AG10803 (cell line): Measurements from ENCODE around the gene ZBTB16.

Source experiments
- DNase-seq: peaks from one replicate; pipeline ENCODE4 v3.0.0; 2010; ENCODE audit warnings: low read depth
- H3K4me3 ChIP-seq: 2 replicates; pipeline ENCODE4 v1.5.1; 2011; ENCODE audit warnings: mild to moderate bottlenecking, low read length, control low read depth
- TF ChIP-seq, protein P1 (sequence below): conservative IDR thresholded peaks from 2 replicates; pipeline ENCODE4 v1.5.1; 2011; ENCODE audit warnings: mild to moderate bottlenecking, low read length, control low read depth, inconsistent platforms

ZBTB16 gene

DNA sequence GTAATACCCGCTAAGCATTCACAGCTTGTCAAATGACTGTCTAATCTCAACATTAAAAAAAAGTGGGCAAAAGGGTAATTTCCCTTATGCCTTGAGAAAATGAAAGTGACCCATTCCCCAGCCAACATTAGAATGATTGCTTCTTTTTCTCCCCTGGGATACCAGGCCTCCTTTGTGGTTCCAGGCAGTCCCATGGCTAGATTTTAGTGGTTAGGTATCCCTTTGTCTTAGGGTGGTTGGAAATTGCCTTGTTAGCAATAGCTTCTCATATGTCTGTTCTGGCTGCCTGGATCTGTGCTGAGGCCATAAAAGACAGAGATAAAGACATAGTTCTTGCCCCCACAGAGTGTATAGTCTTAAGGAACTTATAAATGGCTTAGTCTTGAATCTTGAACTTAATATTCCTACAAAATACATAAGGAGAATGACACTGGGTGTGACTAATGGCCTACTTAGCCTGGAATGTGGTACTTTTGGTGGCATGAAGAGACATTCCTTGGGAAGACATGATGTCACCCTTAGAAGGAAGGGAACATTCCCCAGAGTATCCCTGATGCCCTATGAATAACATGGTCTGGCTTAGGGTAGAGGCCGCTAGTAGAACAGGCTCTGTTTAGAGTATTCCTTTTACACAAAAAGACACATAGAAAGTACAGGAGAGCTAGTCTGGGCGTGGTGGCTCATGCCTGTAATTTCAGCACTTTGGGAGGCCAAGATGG lies 90.3 kb downstream of the ZBTB16 start:
- DNase-seq: no peak
- TF ChIP-seq, protein P1, sequence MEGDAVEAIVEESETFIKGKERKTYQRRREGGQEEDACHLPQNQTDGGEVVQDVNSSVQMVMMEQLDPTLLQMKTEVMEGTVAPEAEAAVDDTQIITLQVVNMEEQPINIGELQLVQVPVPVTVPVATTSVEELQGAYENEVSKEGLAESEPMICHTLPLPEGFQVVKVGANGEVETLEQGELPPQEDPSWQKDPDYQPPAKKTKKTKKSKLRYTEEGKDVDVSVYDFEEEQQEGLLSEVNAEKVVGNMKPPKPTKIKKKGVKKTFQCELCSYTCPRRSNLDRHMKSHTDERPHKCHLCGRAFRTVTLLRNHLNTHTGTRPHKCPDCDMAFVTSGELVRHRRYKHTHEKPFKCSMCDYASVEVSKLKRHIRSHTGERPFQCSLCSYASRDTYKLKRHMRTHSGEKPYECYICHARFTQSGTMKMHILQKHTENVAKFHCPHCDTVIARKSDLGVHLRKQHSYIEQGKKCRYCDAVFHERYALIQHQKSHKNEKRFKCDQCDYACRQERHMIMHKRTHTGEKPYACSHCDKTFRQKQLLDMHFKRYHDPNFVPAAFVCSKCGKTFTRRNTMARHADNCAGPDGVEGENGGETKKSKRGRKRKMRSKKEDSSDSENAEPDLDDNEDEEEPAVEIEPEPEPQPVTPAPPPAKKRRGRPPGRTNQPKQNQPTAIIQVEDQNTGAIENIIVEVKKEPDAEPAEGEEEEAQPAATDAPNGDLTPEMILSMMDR: no peak
- no peak overlapping the region for H3K4me3 ChIP-seq

DNA sequence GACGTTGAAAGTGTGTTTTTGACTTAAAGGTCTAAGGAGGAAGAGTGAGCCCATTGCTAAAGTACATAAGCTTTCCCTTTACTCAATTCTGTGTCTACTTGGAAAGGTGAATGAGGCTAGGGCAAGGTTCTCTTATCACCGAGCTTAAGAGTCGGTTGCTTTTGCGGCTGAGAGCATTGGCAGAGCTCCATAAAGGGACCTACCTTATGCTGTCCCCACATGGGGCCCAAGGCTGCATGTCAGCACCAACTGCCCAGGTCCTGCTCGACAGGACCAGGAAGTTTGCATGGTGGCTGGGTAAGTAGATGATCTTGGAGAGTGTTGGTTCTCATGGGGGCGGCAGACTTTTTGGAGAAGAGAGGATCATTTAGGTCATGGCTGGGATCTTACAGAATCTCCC lies 91.2 kb downstream of the ZBTB16 start:
- no peak for DNase-seq
- TF ChIP-seq, protein P1: no peak
- no peak overlapping the region for H3K4me3 ChIP-seq

DNA sequence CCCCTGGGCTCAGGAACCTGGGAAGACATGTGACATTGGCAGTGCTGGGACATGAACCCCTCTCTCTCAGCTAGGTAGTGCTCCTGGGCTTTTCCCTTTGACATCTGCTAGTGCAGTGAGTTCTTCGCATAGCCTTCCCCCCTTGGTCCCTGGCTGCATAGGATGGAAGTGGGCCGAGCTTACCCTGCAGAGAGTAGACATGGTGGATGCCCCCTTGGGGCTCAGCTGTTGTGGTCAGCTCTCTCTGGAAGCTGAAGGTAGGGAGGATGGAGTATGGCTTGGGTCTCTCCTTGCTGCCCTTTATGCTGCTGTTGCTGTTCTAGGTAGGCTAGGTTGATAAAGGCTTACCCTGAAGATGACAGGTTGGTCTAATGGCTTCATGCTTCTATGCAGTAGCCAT lies 92.1 kb downstream of the ZBTB16 start:
- DNase-seq: no peak
- TF ChIP-seq, protein P1: no peak
- H3K4me3 ChIP-seq: no peak overlapping the region

DNA sequence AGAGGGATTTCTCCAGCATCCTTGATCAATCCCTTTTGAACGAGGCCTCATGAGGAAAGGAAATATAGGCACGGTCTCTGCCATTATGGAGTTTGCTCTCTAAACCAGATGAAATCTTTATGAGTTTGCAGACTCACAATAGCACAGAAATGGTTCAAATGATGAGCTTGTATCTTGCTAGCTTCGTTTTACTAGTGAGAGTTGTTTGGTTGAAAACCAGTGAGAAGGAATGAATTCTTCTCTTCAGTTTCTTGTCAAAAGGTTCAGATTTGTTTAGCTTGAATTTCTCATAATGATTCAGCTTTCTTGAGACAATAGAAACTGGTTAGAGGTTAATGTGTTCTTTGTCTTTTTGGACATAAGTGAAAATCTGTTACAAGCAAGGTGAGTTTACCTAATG lies 92.7 kb downstream of the ZBTB16 start:
- no peak for DNase-seq
- TF ChIP-seq, protein P1: no peak
- no peak overlapping the region for H3K4me3 ChIP-seq

DNA sequence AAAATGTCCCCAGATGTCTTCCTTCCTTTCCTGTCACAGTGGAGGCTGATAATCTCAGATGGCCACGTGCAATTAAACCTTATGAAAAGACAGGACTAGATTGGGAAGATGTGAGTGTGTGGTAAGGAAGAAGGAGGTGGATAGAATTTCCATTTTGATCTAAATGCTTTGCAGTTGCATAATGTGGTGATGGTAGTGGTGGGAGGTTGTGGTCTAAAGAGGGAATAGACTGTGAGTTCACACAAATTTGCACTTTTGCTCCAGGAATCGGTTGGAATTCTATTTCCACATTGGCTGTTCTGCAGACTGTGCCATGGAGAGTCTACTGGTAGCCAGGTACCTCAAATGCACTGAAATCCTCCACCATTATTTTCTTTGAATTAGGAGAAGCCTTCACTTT lies 93.3 kb downstream of the ZBTB16 start:
- no peak overlapping the region for H3K4me3 ChIP-seq
- DNase-seq: no peak
- TF ChIP-seq, protein P1: no peak

DNA sequence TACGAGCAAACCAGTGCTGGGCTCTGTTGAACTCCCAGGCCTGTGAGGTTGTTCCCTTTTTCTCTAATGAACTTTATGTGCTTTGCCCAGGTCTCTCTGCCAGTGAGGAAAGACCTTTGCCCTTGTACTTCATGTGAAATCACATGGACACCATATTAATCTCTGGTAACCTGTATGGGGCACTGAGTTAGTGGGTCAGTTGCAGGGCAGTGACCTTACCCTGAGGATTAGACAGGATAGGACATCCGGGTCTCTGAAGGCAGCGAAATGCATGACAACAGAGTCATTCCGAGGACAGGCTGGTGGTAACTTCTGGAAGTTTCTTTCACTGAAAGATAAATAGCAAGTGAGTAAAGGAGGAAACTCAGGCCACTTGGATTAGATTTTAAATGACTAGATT lies 93.7 kb downstream of the ZBTB16 start:
- DNase-seq: no peak
- TF ChIP-seq, protein P1: no peak
- H3K4me3 ChIP-seq: no peak overlapping the region

DNA sequence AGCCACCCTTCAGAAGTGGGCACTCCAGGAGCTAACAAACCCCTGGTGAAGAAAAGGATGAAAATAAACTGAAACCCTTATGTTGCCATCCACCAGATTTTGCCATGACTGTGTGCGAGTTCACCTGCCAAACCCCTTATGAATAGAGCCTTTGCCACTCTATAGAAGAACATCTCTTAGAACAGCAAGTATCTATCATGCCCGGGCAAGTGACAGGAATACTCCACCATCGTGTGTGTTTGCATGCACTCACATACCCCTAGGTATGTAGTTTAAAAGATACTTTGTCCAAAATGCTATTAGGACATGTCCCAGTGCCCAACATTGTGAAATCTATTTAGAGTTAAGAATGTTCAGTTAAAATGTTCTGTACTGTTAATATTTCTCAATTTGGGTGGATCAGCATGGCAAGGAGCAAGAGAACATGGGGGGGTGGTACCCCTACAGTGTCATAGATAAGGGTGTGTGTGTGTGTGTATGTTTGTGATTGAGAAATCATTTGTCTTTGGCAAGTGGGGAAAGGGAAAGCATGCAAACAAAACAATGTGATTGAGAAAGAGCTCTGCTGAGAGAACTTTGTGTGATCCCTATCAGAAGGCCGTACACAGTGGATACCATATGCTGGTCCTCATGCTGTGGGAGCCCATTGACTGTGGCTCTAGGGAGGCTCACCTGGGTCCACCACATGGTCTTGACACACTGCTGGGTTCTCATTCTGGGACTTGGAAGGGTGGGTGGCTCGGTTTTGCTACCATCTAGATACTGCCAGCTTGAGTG lies 94.9 kb downstream of the ZBTB16 start:
- TF ChIP-seq, protein P1: no peak
- DNase-seq: peak; percentile 82
- no peak overlapping the region for H3K4me3 ChIP-seq
